Activated naive CD8-positive, alpha-beta T cell (primary cell): Measurements from ENCODE around the gene TRIM41.
"Not testable (repeated sequence)": the region's sequence is repeated elsewhere in the genome, so short reads cannot be mapped to it uniquely, and the experiment has no call there.

Experiments used
- H3K27ac Mint-ChIP-seq: one replicate; pipeline ENCODE4 v1.8.0; 2021; ENCODE audit warnings: mixed read lengths
- H3K27me3 Mint-ChIP-seq: one replicate; pipeline ENCODE4 v1.8.0; 2021; ENCODE audit warnings: mixed read lengths
- H3K36me3 Mint-ChIP-seq: one replicate; pipeline ENCODE4 v1.8.0; 2021; ENCODE audit warnings: mixed read lengths
- H3K4me1 Mint-ChIP-seq: one replicate; pipeline ENCODE4 v1.8.0; 2021; ENCODE audit warnings: low read depth, mixed read lengths
- H3K4me3 Mint-ChIP-seq: one replicate; pipeline ENCODE4 v1.8.0; 2021; ENCODE audit warnings: mild to moderate bottlenecking, mixed read lengths
- H3K9me3 Mint-ChIP-seq: one replicate; pipeline ENCODE4 v1.8.0; 2021; ENCODE audit warnings: low read depth, mixed read lengths

Gene TRIM41

GRCh38 chr5:181223058-181223728 is at the start of gene TRIM41:
TSS of gene TRIM41 (plus strand) at chr5:181223281. CDS start at chr5:181224000, 719 bp downstream.
- H3K4me3 Mint-ChIP-seq, result peak within 1 kb of the TSS; percentile 96
- H3K36me3 Mint-ChIP-seq, result no peaks in the 10 kb centered on the region
- H3K9me3 Mint-ChIP-seq, result no peaks in the 10 kb centered on the region
- no peaks in the 10 kb centered on the region for H3K27me3 Mint-ChIP-seq
- H3K27ac Mint-ChIP-seq, result peak within 1 kb of the TSS; percentile 99
- peaks cover 49% of the 10 kb centered on the region for H3K4me1 Mint-ChIP-seq

GRCh38 chr5:181173420-181174342 is 49.4 kb upstream of the TRIM41 start:
- H3K36me3 Mint-ChIP-seq, result no peaks in the 10 kb centered on the region
- H3K9me3 Mint-ChIP-seq, result no peaks in the 10 kb centered on the region
- no peaks in the 10 kb centered on the region for H3K27me3 Mint-ChIP-seq
- peak overlapping the region; percentile 99 for H3K27ac Mint-ChIP-seq
- H3K4me1 Mint-ChIP-seq, result peaks cover 41% of the 10 kb centered on the region
- peak overlapping the region; percentile 96 for H3K4me3 Mint-ChIP-seq

GRCh38 chr5:181176254-181176952 is 46.7 kb upstream of the TRIM41 start:
- H3K27me3 Mint-ChIP-seq, result no peaks in the 10 kb centered on the region
- H3K27ac Mint-ChIP-seq, result no peak overlapping the region
- no peak overlapping the region for H3K4me3 Mint-ChIP-seq
- H3K9me3 Mint-ChIP-seq, result no peaks in the 10 kb centered on the region
- H3K36me3 Mint-ChIP-seq, result no peaks in the 10 kb centered on the region
- peaks cover 17% of the 10 kb centered on the region for H3K4me1 Mint-ChIP-seq

- not testable (repeated sequence) for H3K36me3 Mint-ChIP-seq, H3K27ac Mint-ChIP-seq, H3K9me3 Mint-ChIP-seq, H3K27me3 Mint-ChIP-seq, H3K4me3 Mint-ChIP-seq
- peaks cover 20% of the 10 kb centered on the region for H3K4me1 Mint-ChIP-seq
Measured at GRCh38 chr5:181177559-181177958, 45.5 kb upstream of the TRIM41 start.

- H3K36me3 Mint-ChIP-seq, result no peaks in the 10 kb centered on the region
- no peaks in the 10 kb centered on the region for H3K9me3 Mint-ChIP-seq
- H3K4me1 Mint-ChIP-seq, result peaks cover 29% of the 10 kb centered on the region
- H3K27me3 Mint-ChIP-seq, result no peaks in the 10 kb centered on the region
- peak overlapping the region; percentile 79 for H3K4me3 Mint-ChIP-seq
- peak overlapping the region; percentile 28 for H3K27ac Mint-ChIP-seq
Measured at GRCh38 chr5:181181650-181182565, 41.2 kb upstream of the TRIM41 start.

GRCh38 chr5:181182651-181183050 is 40.4 kb upstream of the TRIM41 start:
- no peak overlapping the region for H3K27ac Mint-ChIP-seq
- peaks cover 30% of the 10 kb centered on the region for H3K4me1 Mint-ChIP-seq
- H3K36me3 Mint-ChIP-seq, result no peaks in the 10 kb centered on the region
- H3K4me3 Mint-ChIP-seq, result peak overlapping the region; percentile 79
- H3K9me3 Mint-ChIP-seq, result no peaks in the 10 kb centered on the region
- H3K27me3 Mint-ChIP-seq, result no peaks in the 10 kb centered on the region

GRCh38 chr5:181184845-181185216 is 38.2 kb upstream of the TRIM41 start:
- Mint-ChIP-seq H3K27me3 (no peaks in the 10 kb centered on the region), H3K9me3 (no peaks in the 10 kb centered on the region), H3K27ac (peak overlapping the region; percentile 97), H3K4me1 (peaks cover 38% of the 10 kb centered on the region), H3K4me3 (peak overlapping the region; percentile 94), H3K36me3 (no peaks in the 10 kb centered on the region)

- no peak overlapping the region for H3K27ac Mint-ChIP-seq
- peak overlapping the region; percentile 10 for H3K4me3 Mint-ChIP-seq
- H3K36me3 Mint-ChIP-seq, result no peaks in the 10 kb centered on the region
- H3K27me3 Mint-ChIP-seq, result no peaks in the 10 kb centered on the region
- H3K4me1 Mint-ChIP-seq, result peaks cover 38% of the 10 kb centered on the region
- H3K9me3 Mint-ChIP-seq, result no peaks in the 10 kb centered on the region
Measured at GRCh38 chr5:181185560-181185959, 37.5 kb upstream of the TRIM41 start.

- no peaks in the 10 kb centered on the region for H3K27me3 Mint-ChIP-seq
- H3K4me1 Mint-ChIP-seq, result peaks cover 38% of the 10 kb centered on the region
- H3K9me3 Mint-ChIP-seq, result no peaks in the 10 kb centered on the region
Measured at GRCh38 chr5:181186022-181186421, 37.1 kb upstream of the TRIM41 start.

GRCh38 chr5:181186986-181187499 is 36.0 kb upstream of the TRIM41 start:
- peak overlapping the region; percentile 98 for H3K27ac Mint-ChIP-seq
- peak overlapping the region; percentile 23 for H3K4me3 Mint-ChIP-seq
- H3K27me3 Mint-ChIP-seq, result no peaks in the 10 kb centered on the region
- H3K4me1 Mint-ChIP-seq, result peaks cover 42% of the 10 kb centered on the region
- no peaks in the 10 kb centered on the region for H3K36me3 Mint-ChIP-seq
- no peaks in the 10 kb centered on the region for H3K9me3 Mint-ChIP-seq

More at GRCh38 chr5:181186022-181186421, 37.1 kb upstream of the TRIM41 start:
- Mint-ChIP-seq H3K36me3 (no peaks in the 10 kb centered on the region), H3K27ac (peak overlapping the region; percentile 58), H3K4me3 (peak overlapping the region; percentile 17)

- Mint-ChIP-seq H3K27me3 (no peaks in the 10 kb centered on the region), H3K4me1 (peaks cover 39% of the 10 kb centered on the region), H3K36me3 (no peaks in the 10 kb centered on the region), H3K4me3 (peak overlapping the region; percentile 95), H3K9me3 (no peaks in the 10 kb centered on the region), H3K27ac (peak overlapping the region; percentile 98)
Measured at GRCh38 chr5:181187500-181188213, 35.4 kb upstream of the TRIM41 start.

GRCh38 chr5:181188700-181189362 is 34.2 kb upstream of the TRIM41 start:
- peak overlapping the region; percentile 98 for H3K27ac Mint-ChIP-seq
- H3K4me1 Mint-ChIP-seq, result peaks cover 40% of the 10 kb centered on the region
- no peaks in the 10 kb centered on the region for H3K36me3 Mint-ChIP-seq
- H3K9me3 Mint-ChIP-seq, result no peaks in the 10 kb centered on the region
- peak overlapping the region; percentile 95 for H3K4me3 Mint-ChIP-seq
- no peaks in the 10 kb centered on the region for H3K27me3 Mint-ChIP-seq

GRCh38 chr5:181189363-181189961 is 33.6 kb upstream of the TRIM41 start:
- H3K4me3 Mint-ChIP-seq, result peak overlapping the region; percentile 95
- H3K27me3 Mint-ChIP-seq, result no peaks in the 10 kb centered on the region
- peak overlapping the region; percentile 98 for H3K27ac Mint-ChIP-seq
- H3K36me3 Mint-ChIP-seq, result no peaks in the 10 kb centered on the region
- peaks cover 36% of the 10 kb centered on the region for H3K4me1 Mint-ChIP-seq
- H3K9me3 Mint-ChIP-seq, result no peaks in the 10 kb centered on the region
